Sigmoid colon (tissue), 7 donors: ENCODE data around the gene B3GNT3. TPM values are rescaled to one million over a fixed set of nuclear protein-coding genes. Genes with fewer than 3 reads are reported as not detected.

Experiments used
- DNase-seq: peaks from one replicate; pipeline ENCODE4 v3.0.0-alpha.2; 2019
- H3K27ac ChIP-seq, 4 donors: fragments of 200-600 bp; sonication (generic); one replicate each; pipeline ENCODE4 v1.5.1; 2016 to 2019; ENCODE audit warnings: mild to moderate bottlenecking in 1 of 4
- H3K27me3 ChIP-seq, 3 donors: fragments of 200-600 bp; sonication (generic); one replicate each; pipeline ENCODE4 v1.5.1; 2019; ENCODE audit warnings: mild to moderate bottlenecking in 1 of 3
- H3K36me3 ChIP-seq, 4 donors: fragments of 200-600 bp; sonication (generic); one replicate each; pipeline ENCODE4 v1.5.1; 2016 to 2019
- H3K4me1 ChIP-seq, 4 donors: fragments of 200-600 bp; sonication (generic); one replicate each; pipeline ENCODE4 v1.5.1; 2017 to 2019
- H3K4me3 ChIP-seq, 4 donors: fragments of 200-600 bp; sonication (generic); one replicate each; pipeline ENCODE4 v1.5.1; 2017 to 2019; ENCODE audit warnings: mild to moderate bottlenecking in 2 of 4, moderate library complexity in 1 of 4
- H3K9me3 ChIP-seq, 4 donors: fragments of 200-600 bp in 3 of 4; sonication (generic) in 3 of 4; one replicate each; pipeline versions ENCODE4 v1.5.1 to v1.6.1; 2013 to 2019
- EP300 ChIP-seq, 4 donors: sonication (generic); formaldehyde crosslinking; IDR thresholded peaks; one replicate each; pipeline ENCODE4 v1.6.1; 2017; ENCODE audit warnings: antibody characterized with exemption in 4 of 4
- POLR2A ChIP-seq, 2 donors: fragments of 450-650 bp; IDR thresholded peaks; one replicate each; pipeline ENCODE4 v1.6.1; 2016; ENCODE audit warnings: antibody characterized with exemption in 2 of 2, mild to moderate bottlenecking in 2 of 2, moderate library complexity in 2 of 2
- POLR2AphosphoS5 ChIP-seq, 4 donors: sonication (generic); formaldehyde crosslinking; IDR thresholded peaks; one replicate each; pipeline ENCODE4 v1.6.1; 2017; ENCODE audit warnings: antibody characterized with exemption in 4 of 4
- WGBS, 2 donors: extraction: QIAGEN DNeasy Blood & Tissue Kit; methylation state at CpG; one replicate each; pipeline ENCODE4 v1.1.7; 2013; 5-methylcytosine and 5-hydroxymethylcytosine counted together
- intact Hi-C: fragments of 100-400 bp; cut with DNase I; formaldehyde crosslinking; loops from one replicate; pipeline ENCODE4 v1.15.1; 2023
- polyA plus RNA-seq, 3 donors: library from polyadenylated mRNA; stranded (reverse); fragments of 200-250 nt; gene quantifications; one replicate each; pipeline ENCODE4 v1.2.3, GENCODE V29; 2013
- total RNA-seq, 4 donors: library from RNA; depleted of rRNA; stranded (reverse); fragments of >200 nt; gene quantifications; one replicate each; pipeline ENCODE4 v1.1.0, GENCODE V29; 2016
- TF ChIP-seq, protein P1 (sequence below), 4 experiments: fragments of 450-650 bp in 3 of 4; fragments of 200-600 bp in 1 of 4; IDR thresholded peaks; one replicate each; pipeline ENCODE4 v1.5.1; 2016 to 2019; ENCODE audit warnings: antibody characterized with exemption in 4 of 4, mild to moderate bottlenecking in 3 of 4, moderate library complexity in 2 of 4
- donor health status: healthy with polysubstance abuse.
- donor health status: Bipolar disorder and iron deficiency.
- donor health status: healthy.

B3GNT3 gene
- total and polyA plus RNA-seq, 7 donors, result 0.55 to 72.3 (median 27.9) TPM; not detected in 3

DNA sequence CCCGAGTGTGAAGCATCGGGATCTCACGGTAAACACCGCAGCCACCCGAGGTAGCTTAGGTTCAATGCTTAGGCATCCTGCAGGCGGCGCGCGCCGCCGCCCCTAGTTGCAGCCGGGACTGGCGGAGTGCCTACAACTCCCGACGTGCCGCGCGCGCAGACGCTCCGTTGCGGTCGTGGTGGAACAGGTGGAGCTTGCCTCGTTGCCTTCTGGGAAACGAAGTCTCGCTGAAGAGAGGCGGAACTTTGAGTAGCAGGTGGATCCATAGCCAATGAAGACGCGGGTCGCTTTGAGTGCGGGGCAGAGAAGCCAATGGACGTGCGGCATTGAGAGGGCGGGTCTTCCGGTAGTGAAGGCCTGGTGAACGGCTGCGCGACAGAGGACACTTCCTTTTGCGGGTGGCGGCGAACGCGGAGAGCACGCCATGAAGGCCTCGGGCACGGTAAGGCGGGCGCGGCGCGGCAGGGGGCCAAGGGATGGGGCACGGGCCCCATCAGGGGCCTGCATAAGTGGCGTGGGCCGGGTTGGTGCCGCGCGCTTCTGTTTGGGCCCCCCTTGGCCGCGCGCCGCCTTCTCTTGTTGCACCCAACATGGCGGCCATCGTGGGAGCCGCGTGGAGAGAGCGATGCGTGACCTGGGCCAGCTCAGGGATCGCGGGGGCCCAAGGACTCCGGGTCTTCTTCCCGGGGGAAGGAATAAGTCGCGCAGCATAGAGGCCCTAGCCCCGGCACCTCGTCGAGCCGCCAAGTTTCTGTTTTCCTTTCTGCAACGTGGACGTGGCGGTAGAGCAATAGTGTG, 64.8 kb downstream of the B3GNT3 start, which contains the start of gene RPL18A:
Gene RPL18A, plus strand, starts transcription at position 378 of the 798 bp plus-strand sequence. Its CDS starts 47 bp downstream, at position 425.
- peak; percentile 99 for DNase-seq
- peak within 1 kb of the TSS; percentile 67 to 97 (median 92) for H3K4me3 ChIP-seq
- TF ChIP-seq, protein P1, sequence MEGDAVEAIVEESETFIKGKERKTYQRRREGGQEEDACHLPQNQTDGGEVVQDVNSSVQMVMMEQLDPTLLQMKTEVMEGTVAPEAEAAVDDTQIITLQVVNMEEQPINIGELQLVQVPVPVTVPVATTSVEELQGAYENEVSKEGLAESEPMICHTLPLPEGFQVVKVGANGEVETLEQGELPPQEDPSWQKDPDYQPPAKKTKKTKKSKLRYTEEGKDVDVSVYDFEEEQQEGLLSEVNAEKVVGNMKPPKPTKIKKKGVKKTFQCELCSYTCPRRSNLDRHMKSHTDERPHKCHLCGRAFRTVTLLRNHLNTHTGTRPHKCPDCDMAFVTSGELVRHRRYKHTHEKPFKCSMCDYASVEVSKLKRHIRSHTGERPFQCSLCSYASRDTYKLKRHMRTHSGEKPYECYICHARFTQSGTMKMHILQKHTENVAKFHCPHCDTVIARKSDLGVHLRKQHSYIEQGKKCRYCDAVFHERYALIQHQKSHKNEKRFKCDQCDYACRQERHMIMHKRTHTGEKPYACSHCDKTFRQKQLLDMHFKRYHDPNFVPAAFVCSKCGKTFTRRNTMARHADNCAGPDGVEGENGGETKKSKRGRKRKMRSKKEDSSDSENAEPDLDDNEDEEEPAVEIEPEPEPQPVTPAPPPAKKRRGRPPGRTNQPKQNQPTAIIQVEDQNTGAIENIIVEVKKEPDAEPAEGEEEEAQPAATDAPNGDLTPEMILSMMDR (IDR thresholded peaks at IDR 0.05), result peak in 3 of 4 experiments; percentile 68 to 74 (median 73)
- peak; percentile 93 for TF ChIP-seq POLR2A (IDR thresholded peaks at IDR 0.05)
- TF ChIP-seq EP300 (IDR thresholded peaks at IDR 0.05), result no peak
- TF ChIP-seq POLR2AphosphoS5 (IDR thresholded peaks at IDR 0.05), result peak; percentile 98 to 99 (median 98)
- peak within 1 kb of the TSS; percentile 87 to 95 (median 91) for H3K27ac ChIP-seq
- H3K36me3 ChIP-seq, result peaks cover 21 to 35% (median 31%) of the 10 kb centered on the region in 4 donors
- no peaks in the 10 kb centered on the region for H3K9me3 ChIP-seq
- 0 to 1% methylated on average over 80 of the region's 80 CpGs for WGBS, 2 donors
- peaks cover 0 to 24% (median 21%) of the 10 kb centered on the region in 4 donors for H3K4me1 ChIP-seq
- intact Hi-C loops, result loop anchor here (1.0 to 10.0 kb wide), 4 partner anchors 73 to 155 kb away; no protein-coding TSS in a partner anchor
- H3K27me3 ChIP-seq, result no peaks in the 10 kb centered on the region

DNA sequence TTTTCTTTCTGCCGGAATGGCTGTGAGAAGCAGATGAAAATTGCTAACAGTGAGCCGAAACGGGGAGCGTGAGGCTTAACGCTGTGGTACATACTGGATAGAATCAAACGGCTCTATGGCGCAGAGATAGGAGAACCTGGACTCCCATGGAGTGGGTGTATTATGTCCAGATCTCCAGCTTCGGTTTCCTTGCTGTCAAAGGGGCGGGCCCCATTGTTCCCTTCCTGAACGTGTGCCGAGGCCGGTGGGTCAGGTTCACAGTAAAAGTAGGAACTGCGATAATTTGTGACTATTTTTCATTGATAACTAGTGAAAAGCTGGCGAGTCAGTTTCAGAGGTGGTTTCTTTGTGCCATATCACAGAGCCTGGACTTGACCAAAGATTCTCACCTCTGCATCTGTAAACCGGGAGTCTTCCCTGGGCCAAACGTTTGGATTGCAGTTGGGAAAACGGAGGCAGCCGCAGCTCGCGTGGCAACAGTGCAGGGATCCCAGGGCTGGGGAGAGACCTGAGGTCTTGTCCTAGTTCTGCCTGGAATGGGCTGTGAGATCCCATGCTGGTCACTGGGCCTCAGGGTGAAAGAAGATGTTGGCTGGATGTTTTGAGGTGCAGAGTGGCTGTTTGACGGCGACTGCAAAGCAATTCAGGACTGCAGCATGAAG, 65.5 kb downstream of the B3GNT3 start:
- H3K36me3 ChIP-seq, result peaks cover 24 to 42% (median 35%) of the 10 kb centered on the region in 4 donors
- TF ChIP-seq POLR2A (IDR thresholded peaks at IDR 0.05) (no peak), POLR2AphosphoS5 (IDR thresholded peaks at IDR 0.05) (no peak), EP300 (IDR thresholded peaks at IDR 0.05) (no peak)
- TF ChIP-seq, protein P1 (IDR thresholded peaks at IDR 0.05), result no peak
- DNase-seq, result no peak
- peaks cover 0 to 24% (median 21%) of the 10 kb centered on the region in 4 donors for H3K4me1 ChIP-seq
- peak overlapping the region; percentile 67 to 97 (median 92) for H3K4me3 ChIP-seq
- peak overlapping the region; percentile 87 to 95 (median 91) for H3K27ac ChIP-seq
- H3K9me3 ChIP-seq, result no peaks in the 10 kb centered on the region
- H3K27me3 ChIP-seq, result no peaks in the 10 kb centered on the region
- WGBS, 2 donors, result 1% methylated on average over 22 of the region's 22 CpGs
- intact Hi-C loops, result no loop called here

DNA sequence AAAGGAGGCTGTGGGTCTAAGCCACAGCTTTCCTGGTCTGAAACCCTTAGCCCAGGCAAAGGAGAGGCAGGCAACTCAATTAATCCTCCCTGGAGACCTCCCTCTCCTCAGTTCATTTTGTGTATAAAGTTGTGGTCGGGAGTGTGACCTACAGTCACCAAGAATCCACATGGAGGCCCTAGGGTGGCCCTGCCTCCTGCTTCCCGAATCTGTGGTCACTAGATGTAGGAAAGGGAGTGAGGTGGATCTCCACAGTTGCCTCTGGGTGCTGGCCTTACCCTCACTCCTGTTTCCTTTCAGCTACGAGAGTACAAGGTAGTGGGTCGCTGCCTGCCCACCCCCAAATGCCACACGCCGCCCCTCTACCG, 66.0 kb downstream of the B3GNT3 start:
- Histone ChIP-seq H3K36me3 (peaks cover 24 to 47% (median 35%) of the 10 kb centered on the region in 4 donors), H3K9me3 (no peaks in the 10 kb centered on the region), H3K4me1 (peaks cover 0 to 24% (median 21%) of the 10 kb centered on the region in 4 donors), H3K27ac (peak overlapping the region; percentile 87 to 95 (median 91)), H3K27me3 (no peaks in the 10 kb centered on the region), H3K4me3 (peak overlapping the region; percentile 67 to 97 (median 92))
- DNase-seq, result no peak
- intact Hi-C loops, result no loop called here
- WGBS, 2 donors, result 31 to 42% methylated on average over 7 of the region's 7 CpGs
- TF ChIP-seq, protein P1 (IDR thresholded peaks at IDR 0.05), result no peak
- no peak for TF ChIP-seq POLR2A (IDR thresholded peaks at IDR 0.05)
- no peak for TF ChIP-seq POLR2AphosphoS5 (IDR thresholded peaks at IDR 0.05)

DNA sequence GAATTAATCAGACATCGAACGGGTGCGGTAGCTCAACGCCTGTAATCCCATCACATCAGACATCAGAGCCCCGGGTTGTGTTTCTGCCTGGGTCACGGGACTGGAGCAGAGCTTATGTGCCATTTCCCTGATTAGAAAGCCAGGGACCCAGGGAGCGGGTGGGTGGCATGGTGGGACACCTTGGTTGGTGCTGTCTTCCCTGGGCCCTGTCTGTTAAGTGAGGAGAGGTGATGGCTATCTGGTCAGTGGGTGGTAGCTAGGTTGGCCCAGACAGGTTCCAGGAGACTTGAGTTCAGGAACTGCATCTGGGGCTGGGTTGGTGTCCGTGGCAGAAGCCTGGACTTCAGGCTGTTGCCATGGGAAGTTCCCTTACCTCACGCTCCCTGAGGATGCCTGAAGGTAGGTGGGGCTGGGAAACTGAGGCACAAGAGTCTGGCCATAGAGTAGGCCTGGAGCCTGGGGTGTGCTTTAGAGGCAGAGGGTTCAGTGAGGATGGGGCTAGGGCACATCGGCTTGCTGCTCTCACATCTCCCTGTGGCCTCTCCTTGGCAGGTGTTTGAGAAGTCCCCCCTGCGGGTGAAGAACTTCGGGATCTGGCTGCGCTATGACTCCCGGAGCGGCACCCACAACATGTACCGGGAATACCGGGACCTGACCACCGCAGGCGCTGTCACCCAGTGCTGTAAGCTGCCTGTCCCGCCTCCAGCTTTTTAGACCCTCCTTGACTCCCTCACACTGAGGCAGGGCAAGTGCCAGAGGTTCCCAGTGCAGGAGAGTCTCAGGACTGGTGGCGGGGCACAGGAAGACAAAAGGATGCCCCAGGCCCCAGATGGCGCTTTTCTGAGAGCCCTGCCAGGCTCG, 66.8 kb downstream of the B3GNT3 start:
- no peak for DNase-seq
- Histone ChIP-seq H3K27ac (peak overlapping the region in 1 of 4 donors; percentile 95), H3K36me3 (peaks cover 24 to 49% (median 35%) of the 10 kb centered on the region in 4 donors), H3K27me3 (no peaks in the 10 kb centered on the region), H3K9me3 (no peaks in the 10 kb centered on the region), H3K4me1 (peaks cover 0 to 24% (median 21%) of the 10 kb centered on the region in 4 donors), H3K4me3 (peak overlapping the region in 1 of 4 donors; percentile 97)
- intact Hi-C loops, result no loop called here
- TF ChIP-seq POLR2A (IDR thresholded peaks at IDR 0.05) (no peak), EP300 (IDR thresholded peaks at IDR 0.05) (no peak), POLR2AphosphoS5 (IDR thresholded peaks at IDR 0.05) (no peak)
- TF ChIP-seq, protein P1 (IDR thresholded peaks at IDR 0.05), result no peak
- 65 to 82% methylated on average over 23 of the region's 23 CpGs for WGBS, 2 donors
